Endothelial cell of hepatic sinusoid (primary cell): ENCODE results near the gene CLIP3.
"Not testable (repeated sequence)": the region's sequence is repeated elsewhere in the genome, so short reads cannot be mapped to it uniquely, and the experiment has no call there.

Source experiments
- in situ Hi-C: cut with HindIII; loops from 2 replicates; pipeline ENCODE4 v1.10.0; 2017; ENCODE audit warnings: low sequenced_read_pairs

CLIP3 gene, protein sequence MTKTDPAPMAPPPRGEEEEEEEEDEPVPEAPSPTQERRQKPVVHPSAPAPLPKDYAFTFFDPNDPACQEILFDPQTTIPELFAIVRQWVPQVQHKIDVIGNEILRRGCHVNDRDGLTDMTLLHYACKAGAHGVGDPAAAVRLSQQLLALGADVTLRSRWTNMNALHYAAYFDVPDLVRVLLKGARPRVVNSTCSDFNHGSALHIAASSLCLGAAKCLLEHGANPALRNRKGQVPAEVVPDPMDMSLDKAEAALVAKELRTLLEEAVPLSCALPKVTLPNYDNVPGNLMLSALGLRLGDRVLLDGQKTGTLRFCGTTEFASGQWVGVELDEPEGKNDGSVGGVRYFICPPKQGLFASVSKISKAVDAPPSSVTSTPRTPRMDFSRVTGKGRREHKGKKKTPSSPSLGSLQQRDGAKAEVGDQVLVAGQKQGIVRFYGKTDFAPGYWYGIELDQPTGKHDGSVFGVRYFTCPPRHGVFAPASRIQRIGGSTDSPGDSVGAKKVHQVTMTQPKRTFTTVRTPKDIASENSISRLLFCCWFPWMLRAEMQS

DNA sequence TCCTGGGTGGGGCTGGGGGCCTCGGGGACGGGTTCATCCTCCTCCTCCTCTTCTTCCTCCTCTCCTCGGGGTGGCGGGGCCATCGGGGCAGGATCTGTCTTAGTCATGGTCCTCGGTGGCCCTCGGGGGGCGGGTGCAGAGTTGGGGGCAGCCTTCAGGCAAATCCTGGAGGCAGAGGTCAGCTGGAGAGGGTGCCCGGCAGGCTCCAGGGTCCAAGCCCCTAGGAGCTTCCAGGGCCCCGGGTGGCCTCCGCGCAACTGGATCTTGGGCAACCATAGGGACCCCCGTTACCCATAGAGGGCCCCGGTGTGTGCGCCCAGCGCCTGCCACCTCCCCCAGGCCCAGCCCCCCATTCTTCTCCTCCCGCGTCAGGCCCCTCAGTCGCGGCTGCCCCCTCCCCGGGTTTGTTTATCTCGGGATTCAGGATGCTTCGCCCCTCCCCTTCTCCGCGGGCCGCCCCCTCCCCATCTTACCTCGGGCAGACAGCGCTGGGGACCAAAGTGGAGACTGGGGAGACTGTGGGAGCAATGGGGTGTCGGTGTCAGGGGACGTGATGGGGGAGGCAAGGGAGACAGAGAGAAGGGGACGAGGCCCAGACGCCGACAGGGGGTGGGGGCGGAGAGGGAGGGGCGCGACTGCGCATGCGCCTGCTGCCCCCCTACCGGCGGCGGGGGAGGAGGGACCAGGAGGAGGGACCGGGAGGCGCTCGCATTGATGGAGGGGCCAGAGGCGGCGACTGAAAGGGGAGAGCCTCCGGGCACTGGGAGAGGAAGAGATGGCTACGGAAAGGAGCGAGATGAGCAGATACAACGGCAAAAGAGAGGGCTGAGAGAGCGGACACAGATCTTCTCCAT lies at the start of gene CLIP3:
CLIP3 (minus strand) TSS at position 623 of the 854 bp plus-strand sequence; CDS start at position 107, 516 bp downstream.
- in situ Hi-C loops = no loop called here

DNA sequence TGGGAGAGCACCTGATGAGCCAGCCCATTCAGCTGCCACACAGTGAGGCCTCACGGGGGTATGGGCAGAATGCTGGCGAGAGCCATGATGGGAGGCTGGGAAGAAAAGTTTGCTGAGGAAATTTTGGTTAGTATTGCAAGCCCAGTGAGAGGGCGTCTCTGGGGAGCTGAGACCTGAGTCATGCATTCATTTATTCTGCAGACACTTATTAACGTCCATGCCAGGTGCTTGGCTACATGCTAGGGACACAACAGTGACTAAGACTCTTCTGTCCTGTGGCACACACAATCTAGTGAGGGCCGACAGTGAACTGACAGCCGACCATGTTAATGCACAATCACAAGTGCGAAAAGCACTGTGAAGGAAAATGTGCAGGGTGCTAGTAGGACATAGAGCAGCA lies 49.2 kb upstream of the CLIP3 start:
- in situ Hi-C loops = no loop called here

DNA sequence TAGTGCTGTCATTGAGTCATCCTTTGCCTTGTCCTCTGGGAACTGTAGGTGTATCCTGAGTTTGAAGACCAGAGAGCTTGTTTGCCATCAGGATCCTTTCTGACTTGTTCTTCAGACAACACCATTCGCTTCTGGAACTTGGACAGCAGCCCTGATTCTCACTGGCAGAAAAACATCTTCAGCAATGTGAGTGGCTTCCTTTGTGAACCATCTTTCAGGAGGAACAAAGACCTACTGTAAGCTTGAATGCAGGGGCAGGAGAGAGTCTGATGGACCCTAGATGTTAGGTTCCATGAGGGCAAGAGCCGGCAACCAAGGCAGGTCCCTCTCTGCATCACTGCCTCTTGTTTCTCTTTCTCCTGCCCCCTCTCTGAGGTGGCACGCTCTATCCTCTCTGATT lies 48.7 kb upstream of the CLIP3 start:
- in situ Hi-C loops = no loop called here

DNA sequence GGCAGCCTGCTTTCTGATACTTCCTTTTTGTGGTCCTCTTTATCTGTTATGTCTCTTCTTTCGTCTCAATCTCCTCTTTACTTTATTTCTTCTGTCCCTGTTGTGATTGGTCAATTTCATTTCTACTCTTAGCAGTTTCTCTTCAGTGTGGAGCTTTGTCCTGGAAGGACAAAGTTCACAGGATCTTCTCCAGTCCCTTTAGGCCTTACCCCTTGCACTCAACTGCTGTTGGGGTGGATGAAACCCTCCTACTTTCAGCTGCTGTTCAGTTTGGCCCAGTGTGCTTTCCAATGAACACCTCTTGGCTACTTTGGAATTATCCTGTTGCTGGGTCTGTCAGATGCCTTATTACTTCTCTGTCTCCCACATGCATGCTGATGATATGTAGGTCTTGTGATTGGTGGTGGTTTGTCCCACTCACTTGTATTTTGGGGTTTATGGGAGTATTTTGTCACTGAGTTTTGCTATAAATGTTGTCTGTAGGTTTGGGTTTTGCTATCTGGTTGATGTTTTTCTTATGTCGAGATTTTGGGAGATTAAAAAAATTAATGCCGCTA lies 46.8 kb upstream of the CLIP3 start:
- in situ Hi-C loops = no loop called here

DNA sequence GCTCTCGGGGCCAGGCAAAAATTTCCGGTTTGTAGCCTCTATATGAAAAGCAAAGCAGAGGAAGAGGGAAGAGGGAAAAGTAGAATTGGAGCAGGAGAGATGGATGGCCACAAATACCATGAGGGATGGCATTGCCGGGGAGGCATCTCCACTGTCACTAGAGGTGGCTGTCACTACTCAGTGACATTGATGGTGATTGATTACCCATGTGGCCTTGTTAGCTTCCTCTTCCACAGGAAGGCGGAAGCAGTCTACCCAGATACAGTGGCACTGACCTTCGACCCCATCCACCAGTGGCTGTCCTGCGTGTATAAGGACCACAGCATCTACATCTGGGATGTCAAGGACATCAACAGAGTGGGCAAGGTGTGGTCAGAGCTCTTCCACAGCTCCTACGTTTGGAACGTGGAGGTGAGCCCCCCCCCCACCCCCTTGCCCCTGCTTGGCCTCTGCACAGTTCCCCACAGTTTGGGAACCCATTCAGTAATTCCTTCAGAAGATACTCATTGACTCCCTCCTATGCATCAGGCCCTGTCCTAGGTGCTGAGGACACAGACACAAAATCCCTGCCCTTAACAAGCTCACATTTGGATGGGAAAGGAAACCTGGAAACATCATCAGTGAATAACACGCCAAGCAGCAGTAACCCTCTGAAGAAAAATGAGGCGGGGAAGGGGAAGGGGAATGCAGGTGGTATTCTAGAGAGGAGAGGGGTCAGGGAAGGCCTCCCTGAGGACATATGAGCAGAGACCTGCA lies 40.6 kb upstream of the CLIP3 start:
- in situ Hi-C loops = no loop called here

DNA sequence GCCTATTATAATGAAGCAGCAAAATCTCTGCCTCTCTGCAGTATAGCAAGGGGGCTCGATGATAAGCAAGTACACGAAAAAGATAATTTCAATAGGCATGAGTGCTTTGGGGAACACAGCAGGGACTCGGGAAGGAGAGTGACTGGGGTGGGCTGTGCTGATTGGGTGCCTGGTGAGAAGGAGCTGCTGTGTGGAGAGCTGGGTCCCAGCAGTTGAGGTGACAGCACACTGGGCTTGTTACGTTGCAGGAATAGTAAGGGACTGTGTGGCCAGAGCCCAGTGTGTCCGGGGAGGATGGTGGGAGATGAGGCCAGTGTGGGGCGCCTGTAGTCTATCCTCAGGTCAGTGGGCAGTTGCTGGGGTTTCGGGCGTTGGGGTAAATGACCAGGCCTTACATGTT lies 39.4 kb upstream of the CLIP3 start:
- in situ Hi-C loops = no loop called here

DNA sequence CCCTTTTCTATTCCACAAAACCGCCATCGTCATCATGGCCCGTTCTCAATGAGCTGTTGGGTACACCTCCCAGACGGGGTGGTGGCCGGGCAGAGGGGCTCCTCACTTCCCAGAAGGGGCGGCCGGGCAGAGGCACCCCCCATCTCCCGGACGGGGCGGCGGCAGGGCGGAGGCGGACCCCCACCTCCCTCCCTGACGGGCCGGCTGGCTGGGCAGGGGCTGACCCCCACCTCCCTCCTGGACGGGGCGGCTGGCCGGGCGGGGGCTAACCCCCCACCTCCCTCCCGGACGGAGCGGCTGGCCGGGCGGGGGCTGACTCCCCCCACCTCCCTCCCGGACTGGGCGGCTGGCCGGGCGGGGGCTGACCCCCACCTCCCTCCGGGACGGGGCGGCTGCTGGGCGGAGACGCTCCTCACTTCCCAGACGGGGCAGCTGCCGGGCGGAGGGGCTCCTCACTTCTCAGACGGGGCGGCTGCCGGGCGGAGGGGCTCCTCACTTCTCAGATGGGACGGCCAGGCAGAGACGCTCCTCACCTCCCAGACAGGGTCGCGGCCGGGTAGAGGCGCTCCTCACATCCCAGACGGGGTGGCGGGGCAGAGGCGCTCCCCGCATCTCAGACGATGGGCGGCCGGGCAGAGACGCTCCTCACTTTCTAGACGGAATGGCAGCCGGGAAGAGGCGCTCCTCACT lies 36.3 kb upstream of the CLIP3 start:
- in situ Hi-C loops = not testable (repeated sequence)

DNA sequence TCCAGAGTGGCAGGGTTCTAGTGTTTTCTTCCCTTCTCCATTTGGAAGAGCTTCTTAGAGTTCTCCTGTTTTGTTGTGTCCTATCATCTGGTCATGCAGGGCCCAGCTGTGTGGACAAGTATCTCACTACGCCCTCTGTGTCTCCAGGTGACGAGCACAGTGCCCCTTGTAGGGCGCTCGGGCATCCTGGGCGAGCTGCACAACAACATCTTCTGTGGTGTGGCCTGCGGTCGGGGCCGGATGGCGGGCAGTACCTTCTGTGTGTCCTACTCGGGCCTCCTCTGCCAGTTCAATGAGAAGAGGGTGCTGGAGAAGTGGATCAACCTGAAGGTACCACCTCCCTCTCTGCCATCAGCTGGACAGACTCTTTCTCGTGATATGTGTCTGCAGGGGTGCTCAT lies 35.0 kb upstream of the CLIP3 start:
- in situ Hi-C loops = no loop called here

DNA sequence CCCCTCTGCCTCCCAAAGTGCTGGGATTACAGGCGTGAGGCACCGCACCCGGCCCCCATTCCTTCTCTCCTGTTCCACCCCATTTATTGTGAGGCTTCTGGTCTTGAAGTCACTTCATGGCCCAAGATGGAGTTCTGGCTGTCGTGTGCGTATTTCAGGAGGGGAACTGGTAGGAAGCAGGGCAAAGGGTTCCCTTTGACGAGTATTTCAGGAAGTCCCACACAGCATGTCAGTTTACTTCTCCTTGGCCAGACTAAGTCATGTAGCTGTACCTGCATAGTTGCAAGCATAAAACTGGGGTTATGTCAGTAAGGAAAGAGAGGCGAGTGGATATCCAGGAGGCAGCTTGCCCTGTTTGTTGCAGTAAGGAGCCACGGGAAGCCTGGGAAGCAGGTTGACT lies 32.2 kb upstream of the CLIP3 start:
- in situ Hi-C loops = no loop called here

DNA sequence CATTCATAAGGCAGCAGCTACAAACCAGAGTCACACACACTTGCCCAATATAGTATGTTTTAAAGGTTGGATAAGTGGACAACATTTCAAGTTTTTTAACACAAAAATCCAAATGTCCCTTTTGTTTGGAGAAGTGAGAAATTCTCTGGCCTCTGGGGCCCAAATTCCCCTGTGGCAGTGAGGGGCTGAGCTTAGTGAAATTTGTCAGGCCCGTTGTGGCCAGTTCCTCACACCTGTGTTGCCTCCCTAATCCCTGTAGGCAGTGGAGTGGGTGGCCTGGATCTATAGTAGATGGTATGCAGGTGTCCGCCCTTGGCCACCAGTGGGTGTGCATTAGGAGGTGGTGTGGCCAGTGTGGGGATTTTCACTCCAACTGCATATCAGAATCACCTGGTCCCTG lies 28.7 kb upstream of the CLIP3 start:
- in situ Hi-C loops = no loop called here

DNA sequence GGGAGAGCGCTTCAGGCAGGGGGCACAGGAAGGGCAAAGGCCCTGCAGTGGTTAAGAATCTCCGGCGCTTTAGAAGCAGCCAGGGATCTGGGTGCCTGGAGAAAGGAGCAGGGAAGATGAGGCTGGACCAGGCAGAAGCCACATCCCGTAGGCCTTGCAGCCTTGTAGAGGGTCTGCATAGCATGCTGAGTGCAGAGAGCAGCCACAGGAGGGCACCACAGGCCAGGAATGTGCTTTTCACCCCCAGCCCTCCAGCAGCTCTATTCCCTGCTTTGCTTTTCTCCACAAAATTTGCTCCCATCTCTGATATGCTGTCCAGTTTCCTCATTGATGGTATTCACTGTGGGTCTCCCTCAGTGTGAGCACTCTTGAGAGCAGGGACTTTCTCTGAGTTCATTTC lies 27.8 kb upstream of the CLIP3 start:
- in situ Hi-C loops = no loop called here

DNA sequence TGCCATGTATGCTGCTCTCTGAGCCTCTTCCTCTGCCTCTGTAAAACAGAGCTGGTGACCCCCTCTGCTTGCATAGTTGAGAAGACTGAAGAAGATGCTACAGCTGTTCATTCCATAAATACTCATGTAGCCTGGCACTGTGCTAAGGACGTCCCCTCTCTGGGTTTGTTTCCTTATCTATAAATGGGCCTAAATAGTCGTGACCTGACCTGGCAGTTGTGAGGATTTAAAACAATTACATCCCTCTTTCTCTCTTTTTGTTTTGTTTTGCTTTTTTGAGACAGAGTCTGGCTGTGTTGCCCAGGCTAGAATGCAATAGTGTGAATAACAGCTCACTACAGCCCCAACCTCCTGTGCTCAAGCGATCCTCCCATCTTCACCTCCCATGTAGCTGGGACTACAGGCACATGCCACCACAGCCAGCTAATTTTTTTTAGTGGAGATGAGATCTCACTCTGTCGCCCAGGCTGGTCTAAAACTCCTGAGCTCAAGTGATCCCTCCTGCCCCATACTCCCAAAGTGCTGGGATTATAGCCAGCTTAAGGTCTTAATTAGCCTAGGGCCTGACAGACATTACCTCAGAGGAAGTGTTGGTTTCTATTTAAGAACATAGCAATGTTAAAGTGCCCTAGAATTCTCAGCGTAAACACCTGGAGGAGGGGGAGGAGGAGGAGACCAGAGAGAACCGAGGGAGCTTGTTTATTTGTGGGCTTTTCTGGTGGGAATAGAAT lies 26.7 kb upstream of the CLIP3 start:
- in situ Hi-C loops = no loop called here

DNA sequence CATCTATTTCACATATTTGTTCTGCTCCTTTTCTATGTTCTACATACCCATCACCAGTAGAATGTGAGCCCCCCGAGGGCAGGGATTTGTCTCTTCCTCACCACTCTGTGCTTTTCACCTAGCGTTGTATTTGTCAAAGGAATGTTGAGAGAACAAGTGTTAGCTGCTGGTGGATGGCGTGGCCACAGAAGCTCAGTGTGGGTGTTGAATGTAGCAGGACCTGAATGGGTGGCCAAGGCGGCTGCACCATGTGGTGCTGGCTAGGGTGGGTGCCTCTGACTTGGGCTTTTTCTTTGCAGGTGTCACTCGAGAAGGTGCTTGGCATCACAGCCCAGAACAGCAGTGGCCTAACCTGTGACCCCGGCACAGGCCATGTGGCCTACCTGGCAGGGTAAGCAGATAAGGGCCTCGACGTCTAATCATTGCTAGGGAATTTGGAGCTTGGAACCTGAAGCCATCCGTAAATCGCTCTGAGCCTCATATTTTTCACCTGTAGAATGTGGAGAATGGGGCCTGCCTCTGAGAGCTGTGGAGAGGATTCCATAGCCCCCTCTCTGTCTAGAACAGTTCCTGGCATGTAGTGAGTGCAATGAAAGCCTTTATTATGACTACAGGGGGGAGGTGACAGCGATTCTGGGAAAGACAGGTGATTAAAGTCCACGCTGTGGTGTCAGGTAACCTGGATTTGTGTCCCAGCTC lies 26.0 kb upstream of the CLIP3 start:
- in situ Hi-C loops = no loop called here

DNA sequence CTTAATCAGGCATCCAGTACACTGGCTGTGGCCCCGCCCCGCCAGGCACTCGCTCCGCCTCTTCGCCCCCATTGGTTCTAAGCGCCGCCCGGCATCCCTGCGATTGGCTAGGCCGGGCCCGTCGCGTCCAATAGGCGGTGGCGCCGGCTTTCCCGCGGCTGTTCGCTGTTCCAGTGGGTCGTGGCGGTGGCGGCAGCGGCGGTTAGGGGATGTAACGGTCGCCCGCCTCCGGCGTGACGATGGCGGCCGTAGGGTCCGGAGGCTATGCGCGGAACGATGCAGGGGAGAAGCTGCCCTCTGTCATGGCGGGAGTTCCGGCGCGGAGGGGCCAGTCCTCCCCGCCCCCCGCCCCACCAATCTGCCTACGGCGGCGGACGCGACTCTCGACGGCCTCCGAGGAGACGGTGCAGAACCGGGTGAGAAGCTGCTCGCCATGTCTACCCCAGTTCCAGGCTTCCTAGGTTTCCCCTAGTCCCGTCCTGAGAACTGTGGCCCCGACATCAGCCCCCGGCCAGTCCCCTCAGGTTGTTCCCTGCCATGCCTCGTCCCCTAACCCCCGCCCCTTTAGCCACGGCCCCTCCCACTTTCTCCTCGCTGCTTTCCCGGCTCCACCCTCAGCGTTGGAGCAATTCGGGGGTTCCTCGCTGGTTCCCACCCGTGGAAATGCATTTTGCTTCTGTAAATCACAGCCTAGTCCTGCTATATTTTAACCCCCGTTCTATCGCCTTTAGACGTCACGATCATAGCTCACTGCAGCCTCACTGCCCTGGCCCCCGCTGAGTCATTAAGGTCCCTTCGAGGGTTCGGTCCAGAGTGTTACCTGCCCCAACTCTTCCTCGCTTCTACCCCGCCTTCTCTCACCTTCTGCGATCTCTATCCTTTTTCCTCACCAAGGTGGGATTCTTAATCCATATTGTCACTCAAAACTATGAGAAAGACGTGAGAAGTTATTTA lies 22.3 kb upstream of the CLIP3 start, which contains the start of gene WDR62:
WDR62 (plus strand) TSS at position 165 of the 954 bp plus-strand sequence; CDS start at position 240, 75 bp downstream.
- in situ Hi-C loops = no loop called here

DNA sequence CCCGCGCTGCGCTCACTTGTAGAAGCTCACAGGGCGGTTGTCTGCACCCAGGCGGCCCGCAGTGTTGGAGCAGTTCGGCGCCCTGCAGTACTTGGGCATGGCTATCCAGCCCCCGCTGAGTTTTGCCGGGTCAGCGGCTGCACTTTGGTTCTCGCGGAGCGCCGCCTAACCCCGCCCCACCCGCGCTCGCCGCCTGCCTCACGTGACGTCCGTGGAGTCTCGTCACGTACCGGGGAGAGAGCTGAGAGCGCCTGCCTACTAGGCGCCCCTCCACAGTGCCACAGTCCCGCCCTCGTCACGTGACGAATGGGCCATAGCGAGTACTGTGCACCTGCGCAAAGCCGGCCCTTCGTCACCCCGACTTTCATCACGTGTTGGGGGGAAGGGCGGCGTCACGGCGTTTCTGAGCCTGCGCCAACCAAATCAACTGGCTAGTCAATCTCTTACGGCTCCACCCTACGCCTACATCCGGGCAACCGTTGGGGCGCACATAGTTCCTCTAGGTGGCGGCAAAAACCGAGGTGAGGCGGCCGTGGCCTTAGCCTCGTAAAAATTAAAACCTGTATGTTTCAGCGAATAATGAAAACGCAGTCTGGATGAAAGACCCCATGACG lies 21.6 kb upstream of the CLIP3 start, which contains the start of gene THAP8:
THAP8 (minus strand) TSS at position 167 of the 614 bp plus-strand sequence; CDS start at position 99, 68 bp downstream.
- in situ Hi-C loops = no loop called here

DNA sequence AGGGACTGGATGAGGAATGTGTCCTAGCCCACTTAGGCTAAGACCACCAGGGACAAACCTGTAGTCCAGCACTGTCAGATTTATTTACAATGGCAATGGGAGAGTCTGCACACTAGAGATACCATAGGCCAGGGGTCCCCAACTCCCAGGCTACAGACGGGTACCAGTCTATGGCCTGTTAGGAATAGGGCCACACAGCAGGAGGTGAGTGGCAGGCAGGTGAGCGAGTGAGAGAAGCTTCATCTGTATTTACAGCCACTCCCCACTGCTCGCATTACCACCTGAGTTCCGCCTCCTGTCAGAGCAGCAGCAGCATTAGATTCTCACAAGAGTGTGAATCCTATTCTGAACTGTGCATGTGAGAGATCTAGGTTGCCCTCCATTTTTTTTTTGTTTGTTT lies 19.0 kb upstream of the CLIP3 start:
- in situ Hi-C loops = no loop called here

DNA sequence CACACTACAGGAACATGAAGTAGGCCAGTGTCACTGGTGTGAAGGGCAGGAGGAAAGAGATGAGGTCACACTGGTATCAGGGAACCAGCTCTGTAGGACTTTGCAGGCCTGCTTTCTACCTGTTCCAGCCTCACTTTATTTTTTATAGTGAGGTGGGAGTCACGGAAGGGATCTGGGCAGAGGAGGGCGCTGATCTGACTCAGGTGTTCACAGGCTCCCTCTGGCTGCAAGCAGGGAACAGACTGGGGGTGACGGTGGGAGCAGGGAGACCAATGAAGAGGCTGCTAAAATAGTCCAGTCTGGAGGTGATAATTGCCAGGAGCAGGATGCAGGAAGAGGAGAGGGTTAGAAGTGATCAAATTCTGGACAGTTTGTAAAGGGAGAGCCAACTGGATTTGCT lies 18.6 kb upstream of the CLIP3 start:
- in situ Hi-C loops = no loop called here
